HG02798 (cell line): ENCODE measurements around the gene KIF6.

Source experiments
- ATAC-seq: cut with Tn5 transposase; IDR thresholded peaks from one replicate; pipeline ENCODE4 v1.9.1; 2021; ENCODE audit warnings: mild to moderate bottlenecking; ENCODE audit not compliant: unreplicated experiment, poor library complexity

The KIF6 gene, protein sequence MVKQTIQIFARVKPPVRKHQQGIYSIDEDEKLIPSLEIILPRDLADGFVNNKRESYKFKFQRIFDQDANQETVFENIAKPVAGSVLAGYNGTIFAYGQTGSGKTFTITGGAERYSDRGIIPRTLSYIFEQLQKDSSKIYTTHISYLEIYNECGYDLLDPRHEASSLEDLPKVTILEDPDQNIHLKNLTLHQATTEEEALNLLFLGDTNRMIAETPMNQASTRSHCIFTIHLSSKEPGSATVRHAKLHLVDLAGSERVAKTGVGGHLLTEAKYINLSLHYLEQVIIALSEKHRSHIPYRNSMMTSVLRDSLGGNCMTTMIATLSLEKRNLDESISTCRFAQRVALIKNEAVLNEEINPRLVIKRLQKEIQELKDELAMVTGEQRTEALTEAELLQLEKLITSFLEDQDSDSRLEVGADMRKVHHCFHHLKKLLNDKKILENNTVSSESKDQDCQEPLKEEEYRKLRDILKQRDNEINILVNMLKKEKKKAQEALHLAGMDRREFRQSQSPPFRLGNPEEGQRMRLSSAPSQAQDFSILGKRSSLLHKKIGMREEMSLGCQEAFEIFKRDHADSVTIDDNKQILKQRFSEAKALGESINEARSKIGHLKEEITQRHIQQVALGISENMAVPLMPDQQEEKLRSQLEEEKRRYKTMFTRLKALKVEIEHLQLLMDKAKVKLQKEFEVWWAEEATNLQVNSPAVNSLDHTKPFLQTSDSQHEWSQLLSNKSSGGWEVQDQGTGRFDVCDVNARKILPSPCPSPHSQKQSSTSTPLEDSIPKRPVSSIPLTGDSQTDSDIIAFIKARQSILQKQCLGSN

DNA sequence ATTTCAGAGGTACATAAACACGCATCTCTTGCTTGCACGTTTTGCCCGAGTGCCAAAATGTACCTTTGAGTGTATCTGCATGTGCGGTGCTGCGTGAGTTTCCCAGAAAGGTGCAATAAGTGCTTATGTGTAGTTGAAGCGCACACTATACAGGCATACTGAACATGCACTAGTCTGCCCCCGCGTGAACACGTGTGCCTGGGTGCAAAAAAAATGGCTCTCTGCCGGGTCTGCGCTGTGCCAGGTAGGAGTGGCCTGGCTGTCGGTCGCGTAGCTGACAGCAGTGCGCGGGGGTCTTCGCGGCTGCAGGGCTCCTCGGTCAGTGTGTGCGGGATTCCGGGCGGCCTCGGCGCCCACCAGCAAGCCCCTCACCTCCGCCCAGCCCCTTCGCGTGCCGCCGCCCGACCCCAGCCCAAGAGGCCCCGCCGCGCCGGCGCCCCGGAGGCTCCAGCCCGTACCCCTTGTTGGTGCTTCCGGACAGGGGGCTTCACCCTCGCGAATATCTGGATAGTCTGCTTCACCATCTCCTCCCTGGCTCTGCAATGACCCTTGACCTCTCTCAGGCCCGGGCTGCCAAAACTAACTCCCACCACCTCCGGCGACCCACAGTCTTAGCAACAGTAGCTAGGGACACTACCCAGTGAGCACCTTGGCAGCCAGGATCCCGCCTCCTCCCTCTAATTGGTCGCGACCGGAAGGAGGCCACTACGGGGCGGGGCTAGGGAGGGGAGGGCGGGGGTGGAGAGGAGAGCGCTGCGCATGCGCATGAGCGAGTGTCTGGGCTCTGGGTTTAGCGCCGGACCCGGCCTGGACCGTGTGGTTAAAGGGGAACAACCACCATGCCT is at the start of gene KIF6:
KIF6 (minus strand) TSS at position 622 of the 845 bp plus-strand sequence; CDS start at position 524, 98 bp downstream.
- ATAC-seq: peak; percentile 99

DNA sequence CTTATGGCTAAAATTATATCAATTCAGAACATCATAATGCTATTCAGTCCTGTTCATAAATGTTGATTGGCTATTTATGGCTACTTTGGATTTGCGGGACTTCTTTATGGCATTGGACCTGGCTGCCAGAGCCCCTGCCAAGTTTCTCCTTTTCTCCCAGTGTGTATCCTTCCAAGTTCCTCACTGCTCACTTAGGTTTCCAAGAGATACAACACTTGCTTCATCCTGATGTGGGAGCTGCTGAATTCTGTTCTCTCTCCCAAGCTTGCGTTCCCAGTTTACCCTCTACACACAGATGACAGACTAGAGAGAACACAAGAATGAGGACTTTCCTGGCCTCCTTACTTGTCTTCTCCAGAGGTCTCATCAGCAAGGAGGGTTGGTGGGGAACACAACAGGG is 48.6 kb upstream of the KIF6 start:
- ATAC-seq: no peak

DNA sequence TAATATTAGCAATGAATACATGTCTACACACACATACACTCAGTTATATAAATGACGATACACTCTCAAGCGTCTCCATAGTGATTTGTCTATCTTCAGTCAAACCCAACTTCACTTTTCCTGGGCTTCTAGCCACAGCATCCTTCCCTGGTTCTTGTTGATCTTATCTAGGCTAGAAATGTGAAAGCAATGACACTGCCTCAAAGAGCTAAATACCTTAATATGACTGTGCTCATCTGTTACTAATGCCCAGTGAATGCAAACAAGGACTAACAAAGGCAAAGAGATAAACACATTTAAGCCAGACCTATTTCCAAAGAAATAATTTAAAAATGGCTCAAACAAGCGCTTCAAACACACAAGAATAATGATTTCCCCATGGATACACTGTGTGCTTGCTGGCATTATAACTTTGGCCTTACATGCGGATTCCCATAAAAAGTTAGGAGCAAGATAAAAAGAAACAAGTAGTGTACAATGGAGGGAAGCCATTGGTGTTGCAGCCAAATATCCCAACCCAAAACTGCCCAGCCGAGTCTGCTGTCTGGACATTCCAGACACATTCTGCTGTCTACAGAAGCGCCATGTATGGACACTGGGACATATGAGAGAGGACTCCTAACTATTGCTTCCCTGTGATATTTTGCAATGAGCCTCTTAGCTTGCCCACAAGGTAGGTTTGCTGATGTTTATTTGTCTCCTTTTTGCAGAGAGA is 47.5 kb upstream of the KIF6 start:
- no peak for ATAC-seq

DNA sequence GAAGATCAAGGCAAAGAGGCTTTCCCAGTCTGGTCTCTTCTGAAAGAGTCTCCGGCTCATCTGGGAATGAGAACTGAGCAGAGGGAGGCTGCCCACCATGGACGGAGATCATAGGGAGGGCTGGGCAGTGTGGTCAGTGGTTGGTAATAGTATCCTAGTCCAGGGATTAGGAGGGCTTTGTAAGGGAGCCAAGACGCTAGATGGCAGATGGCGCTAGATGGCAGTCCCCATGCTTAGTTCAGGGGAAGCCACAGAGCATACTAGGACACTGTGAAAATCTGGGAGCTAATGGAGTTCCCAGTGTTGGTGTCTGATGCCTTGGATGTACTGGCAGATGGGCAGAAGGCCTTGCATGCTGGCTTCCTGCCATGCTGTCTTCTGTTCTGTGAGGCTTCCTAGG is 45.2 kb upstream of the KIF6 start:
- no peak for ATAC-seq

DNA sequence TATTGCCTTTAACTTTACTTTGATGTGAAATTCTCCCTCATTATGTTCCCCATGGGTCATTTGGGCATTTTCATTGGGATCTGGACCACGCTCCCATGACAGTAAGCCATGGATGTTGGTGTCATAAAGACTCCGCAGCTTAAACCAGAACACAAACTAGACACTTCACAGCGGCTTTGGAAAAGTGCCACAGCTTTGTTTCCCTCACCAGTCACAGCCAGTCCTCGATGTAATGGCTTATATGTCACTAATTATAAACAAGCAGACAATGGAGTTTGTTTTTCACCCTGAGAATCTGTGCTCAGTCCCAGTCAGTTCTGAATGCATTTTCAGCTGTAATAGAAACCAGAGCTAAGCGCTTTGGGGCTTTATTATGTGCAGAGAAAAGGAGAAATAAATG is 43.8 kb upstream of the KIF6 start:
- no peak for ATAC-seq

DNA sequence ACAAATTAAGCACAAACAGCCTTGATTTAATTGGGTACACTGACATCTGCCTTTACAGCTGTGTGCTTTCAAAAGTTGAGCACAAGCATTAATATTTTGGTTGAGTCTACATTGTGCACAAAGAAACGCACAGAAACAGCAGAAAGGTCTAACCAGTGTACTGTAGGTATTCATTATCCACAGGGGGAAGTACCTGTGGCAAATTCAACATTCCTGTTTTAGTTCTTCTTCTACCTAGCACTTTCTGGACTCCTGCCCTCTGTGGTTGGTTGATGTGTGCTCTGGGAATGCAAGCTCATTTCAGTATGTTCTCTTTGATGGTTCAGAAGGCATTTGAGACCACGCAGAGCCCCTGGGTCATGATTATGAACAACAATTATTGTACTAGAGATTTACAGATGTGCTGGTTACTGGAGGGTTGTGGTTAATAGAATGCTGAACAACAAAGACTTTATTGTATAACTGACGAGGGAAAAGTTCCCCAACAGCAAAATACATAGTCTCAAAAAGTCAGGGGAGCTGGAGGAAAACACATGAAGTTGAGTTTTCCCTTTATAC is 40.4 kb upstream of the KIF6 start:
- no peak for ATAC-seq

DNA sequence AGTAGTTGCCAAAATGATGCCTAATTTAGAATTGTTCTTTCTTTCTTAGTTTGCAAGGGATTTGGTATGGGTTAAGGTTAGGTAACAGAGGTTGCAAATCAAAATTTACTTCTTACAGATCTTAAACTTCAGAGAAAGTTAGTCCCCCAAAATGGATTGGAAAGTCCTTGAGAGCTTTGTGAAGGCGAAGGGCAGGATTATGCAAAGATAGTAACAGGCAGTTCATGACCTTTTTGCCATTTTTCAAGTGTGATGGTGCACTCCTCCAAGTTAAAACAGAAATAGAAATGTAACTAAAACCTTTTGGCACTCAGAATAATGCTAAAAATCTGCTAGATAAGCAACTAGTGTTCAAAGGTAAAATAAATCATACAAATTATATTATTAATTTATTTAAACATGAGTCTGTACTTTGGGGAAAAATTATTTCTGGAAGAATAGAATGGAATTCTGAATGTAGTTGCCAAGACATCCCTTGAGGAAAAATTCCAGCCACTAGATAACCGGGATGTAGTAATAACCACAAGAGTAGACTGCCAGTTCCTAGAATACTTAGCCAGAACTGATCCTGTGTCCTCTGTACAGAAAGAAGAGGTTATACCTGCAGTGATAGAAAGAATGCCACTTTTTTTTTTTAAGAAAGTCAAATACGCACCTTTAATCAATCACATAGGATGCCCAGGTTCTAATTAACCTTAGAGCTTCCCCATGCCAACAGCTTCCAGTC is 35.2 kb upstream of the KIF6 start:
- no peak for ATAC-seq

DNA sequence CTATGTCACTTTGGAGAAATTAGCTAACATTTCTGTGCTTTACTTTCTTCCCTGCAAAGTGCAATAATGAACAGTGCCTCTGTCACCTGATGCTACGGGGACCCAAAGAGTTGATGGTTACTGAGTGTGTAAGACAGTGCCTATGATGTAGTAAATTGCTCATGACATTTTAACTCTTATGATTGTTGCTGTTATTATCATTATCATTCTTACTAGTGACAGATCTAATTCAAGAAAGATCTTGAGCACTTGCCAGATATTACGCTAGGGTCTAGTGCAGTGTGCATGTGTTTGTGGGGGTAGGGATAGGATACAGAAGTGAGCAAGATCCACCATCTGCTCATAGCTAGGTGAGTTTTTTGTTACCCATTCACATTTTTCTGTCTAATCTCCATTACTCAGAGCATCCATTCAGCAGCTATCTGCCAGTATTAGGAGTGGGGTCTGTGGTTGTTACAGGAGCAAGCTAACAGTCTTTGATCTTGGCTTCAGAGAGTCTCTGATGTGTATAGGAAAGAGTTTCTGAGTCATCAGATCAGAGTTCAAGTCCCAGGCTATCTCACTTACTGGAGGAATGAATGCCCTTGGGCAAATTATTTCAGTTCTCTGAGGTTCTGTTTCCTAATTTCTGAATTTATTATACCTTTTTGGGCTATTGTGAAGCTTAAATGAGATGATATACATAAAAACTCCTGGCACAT is 33.8 kb upstream of the KIF6 start:
- no peak for ATAC-seq

DNA sequence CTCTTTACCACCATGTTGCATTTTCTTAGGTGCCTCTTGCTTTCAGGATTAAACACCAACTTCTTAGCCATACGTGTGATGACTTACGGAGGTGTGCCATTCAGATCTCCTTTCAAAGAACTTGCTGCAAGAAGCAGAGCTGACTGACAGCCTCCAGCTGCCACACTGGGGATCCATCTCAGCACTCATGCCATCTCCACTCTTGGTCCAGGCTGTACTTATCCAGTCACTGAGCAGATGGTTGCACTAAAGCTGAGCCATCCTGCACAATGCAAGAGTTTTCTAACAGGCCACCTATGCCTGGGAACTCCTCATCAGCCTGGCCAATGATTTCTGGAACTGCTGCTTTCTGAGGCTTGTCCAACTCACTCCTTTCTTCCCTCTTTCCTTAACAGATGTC is 31.4 kb upstream of the KIF6 start:
- no peak for ATAC-seq

DNA sequence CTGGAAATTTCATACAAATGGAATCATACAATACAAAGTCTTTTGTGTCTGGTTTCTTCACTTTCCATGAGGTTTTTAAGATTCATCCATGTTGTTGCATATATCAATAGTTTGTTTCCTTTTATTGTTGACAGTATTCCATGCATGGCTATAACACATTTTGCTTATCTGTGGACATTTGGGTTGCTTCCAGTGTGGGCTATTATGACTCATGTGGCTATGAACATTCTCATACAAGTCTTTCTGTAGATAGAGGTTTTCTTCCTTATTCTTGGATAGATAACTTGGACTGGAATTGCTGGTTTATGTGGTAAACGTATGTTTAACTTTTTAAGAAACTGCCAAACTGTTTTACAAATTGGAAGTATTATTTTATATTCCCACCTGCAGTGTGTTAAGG is 30.0 kb upstream of the KIF6 start:
- ATAC-seq: no peak

DNA sequence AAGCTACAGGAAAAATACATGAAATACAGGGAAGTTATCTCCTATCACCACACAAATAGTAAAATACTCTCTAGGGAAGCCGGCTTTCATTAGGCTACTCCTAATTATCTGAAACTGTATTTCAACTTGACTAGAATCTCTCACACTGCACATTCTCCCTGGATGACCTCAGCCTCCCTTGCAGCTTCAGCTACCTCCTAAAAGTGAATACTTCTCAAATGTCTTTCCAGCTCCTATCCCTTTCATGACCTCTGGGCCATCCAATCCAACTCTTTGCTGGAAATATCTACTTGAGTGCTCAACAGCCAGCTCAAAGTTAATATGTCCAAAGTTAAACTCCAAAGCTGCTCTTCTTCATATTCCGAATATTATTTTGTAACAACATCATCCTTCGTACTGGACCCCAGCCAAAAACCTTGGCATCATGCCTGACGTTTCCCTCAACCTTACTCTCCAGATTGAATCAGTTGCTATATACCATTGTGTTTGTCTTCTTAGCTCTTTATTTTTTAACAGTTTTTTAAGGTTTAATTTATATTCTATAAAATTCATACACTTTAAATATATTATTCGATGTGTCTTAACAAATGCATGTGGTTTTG is 29.4 kb upstream of the KIF6 start:
- no peak for ATAC-seq

DNA sequence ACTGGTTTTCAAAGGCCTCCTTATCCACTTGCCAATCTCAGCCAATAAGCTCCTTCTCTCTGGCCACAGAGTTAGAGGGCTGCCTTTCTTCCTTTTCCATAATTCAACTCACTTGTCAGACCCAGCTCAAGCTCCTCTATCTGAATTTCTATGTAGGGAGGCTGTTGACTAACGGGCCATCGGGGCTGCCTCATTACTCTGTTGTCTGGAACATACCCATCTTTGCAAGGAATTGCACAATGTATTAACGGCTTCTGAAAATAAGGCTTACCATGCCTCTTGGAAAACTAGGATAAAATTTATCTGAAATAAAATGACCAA is 28.5 kb upstream of the KIF6 start:
- no peak for ATAC-seq

DNA sequence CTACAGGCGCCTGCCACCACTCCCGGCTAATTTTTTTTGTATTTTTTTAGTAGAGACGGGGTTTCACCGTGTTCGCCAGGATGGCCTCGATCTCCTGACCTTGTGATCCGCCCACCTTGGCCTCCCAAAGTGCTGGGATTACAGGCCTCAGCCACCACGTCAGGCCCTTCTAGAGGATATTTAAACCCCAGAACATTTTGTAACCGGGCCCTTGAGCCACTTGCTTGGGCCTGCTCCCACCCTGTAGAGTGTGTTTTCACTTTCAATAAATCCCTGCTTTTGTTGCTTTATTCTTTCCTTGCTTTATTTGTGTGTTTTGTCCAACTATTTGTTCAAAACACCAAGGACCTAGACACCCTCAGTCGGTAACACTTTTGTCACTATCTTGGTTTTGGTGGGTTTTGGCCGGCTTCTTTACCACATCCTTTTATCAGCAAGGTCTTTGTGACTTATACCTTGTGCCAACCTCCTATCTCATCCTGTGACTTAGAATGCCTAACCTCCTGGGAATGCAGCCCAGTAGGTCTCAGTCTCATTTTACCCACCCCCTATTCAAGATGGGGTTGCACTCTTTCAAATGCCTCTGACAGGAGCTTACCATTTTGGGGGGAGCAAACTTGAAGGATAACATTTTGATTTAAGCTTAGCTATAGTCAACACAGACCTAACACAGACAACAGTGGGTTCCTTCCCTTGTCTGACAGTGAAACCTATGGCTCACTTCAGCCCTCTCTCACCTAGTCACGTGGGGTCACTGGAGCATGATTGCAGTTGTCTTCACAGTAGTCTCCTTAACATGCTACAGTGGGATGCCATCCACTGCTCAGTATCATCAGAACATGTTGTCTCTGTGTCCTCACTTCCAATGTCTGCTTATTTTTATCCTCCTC is 27.9 kb upstream of the KIF6 start:
- no peak for ATAC-seq

DNA sequence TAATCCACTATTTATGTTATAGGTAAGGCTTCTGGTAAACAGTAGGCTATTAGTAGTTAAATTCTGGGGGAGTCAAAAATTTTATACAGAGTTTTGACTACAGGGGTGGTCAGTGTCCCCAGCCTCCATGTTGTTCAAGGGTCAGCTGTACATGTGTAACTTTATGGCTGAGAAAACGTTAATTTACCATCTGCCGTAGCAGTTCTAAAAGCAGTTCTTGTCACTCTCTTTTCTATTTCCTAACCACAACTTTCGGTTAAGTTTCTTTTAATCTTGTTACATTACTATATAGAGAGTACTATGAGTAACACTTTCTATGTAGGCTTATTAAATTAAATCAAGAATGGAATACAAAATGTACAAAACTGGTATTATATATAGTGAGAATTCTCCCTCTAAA is 21.6 kb upstream of the KIF6 start:
- no peak for ATAC-seq

DNA sequence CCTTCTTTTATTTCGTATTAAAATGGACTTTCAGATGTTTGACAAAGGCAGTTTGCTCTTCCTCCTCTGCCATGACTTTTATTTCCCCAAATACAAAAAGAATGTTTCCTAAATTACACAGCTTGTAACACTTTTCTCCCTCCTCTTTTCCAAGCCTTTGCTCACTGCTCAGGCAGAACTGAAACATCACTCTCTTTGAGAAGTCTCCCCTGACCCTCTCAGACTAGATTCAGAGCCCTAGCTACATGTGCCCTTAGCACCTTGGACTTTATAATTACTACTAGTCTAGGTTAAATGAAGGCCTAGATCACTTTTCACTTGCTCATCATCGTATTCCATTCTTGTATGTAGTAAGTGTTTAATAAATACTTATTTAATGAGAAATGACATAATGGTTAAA is 8.5 kb upstream of the KIF6 start:
- no peak for ATAC-seq

DNA sequence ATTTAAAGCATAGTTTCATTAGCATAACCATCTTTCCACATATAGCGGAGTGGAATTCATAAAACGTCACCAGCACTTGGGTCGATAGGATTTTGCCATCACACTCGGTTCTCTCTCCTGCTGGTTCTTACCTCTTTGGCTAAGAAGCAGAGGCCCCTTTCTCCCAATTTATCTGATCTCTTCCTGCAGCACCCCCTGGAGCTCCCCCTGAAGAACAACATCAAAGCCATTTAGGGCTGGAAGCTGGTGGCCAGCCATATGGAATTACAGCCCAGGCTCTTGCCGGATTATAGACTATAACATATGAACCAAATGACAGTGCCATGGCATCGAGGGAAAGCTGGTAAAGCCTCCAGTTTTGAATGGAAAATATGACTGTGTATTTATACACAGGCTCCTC is 6.4 kb upstream of the KIF6 start:
- no peak for ATAC-seq

DNA sequence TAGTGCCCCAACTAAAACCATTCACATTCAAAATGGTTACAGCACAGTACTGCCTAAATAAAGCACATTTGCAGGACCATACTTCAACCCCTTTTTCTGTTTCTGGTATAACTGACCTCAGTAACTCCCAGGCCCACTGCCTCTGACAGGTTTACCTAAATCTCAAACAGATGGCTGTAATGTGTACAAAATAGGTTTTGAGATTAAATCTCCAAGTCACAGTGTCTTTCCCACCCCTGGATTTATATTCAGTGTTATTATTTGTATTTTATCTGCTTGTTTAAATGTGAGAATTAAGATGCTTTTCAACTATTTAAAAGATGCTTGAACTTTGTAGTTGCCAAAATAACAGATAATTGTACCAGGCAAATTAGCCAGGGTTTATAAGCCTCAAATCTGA is 4.7 kb upstream of the KIF6 start:
- no peak for ATAC-seq

DNA sequence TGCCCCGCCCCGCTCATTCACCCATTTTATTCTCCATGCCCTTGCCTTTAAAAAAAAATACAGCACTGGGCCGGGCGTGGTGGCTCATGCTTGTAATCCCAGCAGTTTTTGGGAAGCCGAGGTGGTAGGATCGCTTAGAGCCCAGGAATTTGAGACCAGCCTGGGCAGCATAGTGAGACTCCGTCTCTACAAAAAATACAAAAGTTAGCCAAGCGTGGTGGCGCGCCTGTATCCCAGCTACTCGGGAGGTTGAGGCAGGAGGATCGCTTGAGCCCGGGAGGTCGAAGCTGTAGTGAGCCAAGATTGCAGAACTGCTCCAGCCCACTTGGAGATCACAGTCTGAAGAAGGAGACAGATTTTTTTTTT is 407 bp upstream of the KIF6 start:
- no peak for ATAC-seq
